MCF 10A (cell line): ENCODE data around the gene RABAC1. TPM values are rescaled to one million over a fixed set of nuclear protein-coding genes. Genes with fewer than 3 reads are reported as not detected.

Experiments
- BruUV-seq: library from RNA; stranded (reverse); fragments of 400-500 nt; replicated peaks from 2 replicates; lab custom pipeline; 2021; lab: Mats Ljungman, UMichigan
- CTCF ChIA-PET: fragments of 300-600 bp; sonication (Branson Sonifier 250); formaldehyde crosslinking; extraction: SDS; loops from one replicate; lab custom pipeline; 2021; ENCODE audit warnings: antibody characterized with exemption, inconsistent platforms; lab: Yijun Ruan, JAX
- POLR2A ChIA-PET: fragments of 300-600, 350-650 bp; sonication (Branson Sonifier 250); formaldehyde crosslinking; extraction: SDS; loops from one replicate; lab custom pipeline; 2020; ENCODE audit warnings: antibody characterized with exemption, inconsistent platforms; lab: Yijun Ruan, JAX
- DNase-seq: peaks from one replicate; pipeline ENCODE4 v3.0.0-alpha.2; 2018; ENCODE audit not compliant: unreplicated experiment
- H3K27ac Mint-ChIP-seq: one replicate; pipeline ENCODE4 v1.8.0; 2022; ENCODE audit warnings: mild to moderate bottlenecking, low read depth, mixed read lengths; ENCODE audit not compliant: unreplicated experiment
- H3K27me3 Mint-ChIP-seq: one replicate; pipeline ENCODE4 v1.8.0; 2022; ENCODE audit warnings: mixed read lengths; ENCODE audit not compliant: insufficient read depth, unreplicated experiment
- H3K36me3 Mint-ChIP-seq: one replicate; pipeline ENCODE4 v1.8.0; 2022; ENCODE audit warnings: mild to moderate bottlenecking, moderate library complexity, mixed read lengths; ENCODE audit not compliant: insufficient read depth, unreplicated experiment
- H3K4me1 Mint-ChIP-seq: one replicate; pipeline ENCODE4 v1.8.0; 2022; ENCODE audit warnings: mixed read lengths; ENCODE audit not compliant: insufficient read depth, unreplicated experiment
- H3K4me3 Mint-ChIP-seq: one replicate; pipeline ENCODE4 v1.8.0; 2022; ENCODE audit warnings: mild to moderate bottlenecking, moderate library complexity, mixed read lengths; ENCODE audit not compliant: unreplicated experiment
- H3K9me3 Mint-ChIP-seq: one replicate; pipeline ENCODE4 v1.8.0; 2022; ENCODE audit warnings: mixed read lengths; ENCODE audit not compliant: unreplicated experiment
- CTCF ChIP-seq: fragments of 200-600 bp; IDR thresholded peaks from one replicate; pipeline ENCODE4 v1.8.0; 2022; ENCODE audit warnings: antibody characterized with exemption, mild to moderate bottlenecking; ENCODE audit not compliant: unreplicated experiment
- intact Hi-C: fragments of 100-400 bp; cut with micrococcal nuclease; formaldehyde crosslinking; loops from 2 replicates; pipeline ENCODE4 v1.14.1; 2022
- total RNA-seq: library from RNA; stranded (reverse); gene quantifications from 2 replicates; pipeline ENCODE4 v1.2.3, GENCODE V29; 2022

Gene RABAC1
- total RNA-seq, 1 experiment from 2014 or later = 75.4 TPM

GRCh38 chr19:41936961-41937360 is 22.2 kb downstream of the RABAC1 start:
- POLR2A ChIA-PET = no interaction called here
- H3K4me3 Mint-ChIP-seq = no peak overlapping the region
- BruUV-seq = no TSS peak

GRCh38 chr19:41936416-41936850 is 22.7 kb downstream of the RABAC1 start:
- no peak overlapping the region for H3K27ac Mint-ChIP-seq
- H3K9me3 Mint-ChIP-seq = no peaks in the 10 kb centered on the region
- peaks cover 20% of the 10 kb centered on the region for H3K4me1 Mint-ChIP-seq
- H3K27me3 Mint-ChIP-seq = peaks cover 55% of the 10 kb centered on the region
- no peak for DNase-seq
- intact Hi-C loops = no loop called here
- BruUV-seq = no TSS peak
- ChIA-PET CTCF (interaction anchor here (0.5 to 1.6 kb wide), 10 partner anchors 11 to 1257 kb away, joined by 3 to 5 read pairs (median 3); partner anchors contain the start of genes CD79A and RPS19), POLR2A (no interaction called here)
- H3K4me3 Mint-ChIP-seq = no peak overlapping the region
- peaks cover 5% of the 10 kb centered on the region for H3K36me3 Mint-ChIP-seq
- no peak for TF ChIP-seq CTCF

More at GRCh38 chr19:41936961-41937360, 22.2 kb downstream of the RABAC1 start:
- intact Hi-C loops = no loop called here
- TF ChIP-seq CTCF = no peak
- peaks cover 20% of the 10 kb centered on the region for H3K4me1 Mint-ChIP-seq
- CTCF ChIA-PET = interaction anchor here (0.5 to 1.6 kb wide), 9 partner anchors 11 to 1256 kb away, joined by 3 to 5 read pairs (median 3); partner anchors contain the start of genes CD79A and RPS19
- H3K27ac Mint-ChIP-seq = no peak overlapping the region
- H3K9me3 Mint-ChIP-seq = no peaks in the 10 kb centered on the region
- peaks cover 60% of the 10 kb centered on the region for H3K27me3 Mint-ChIP-seq
- no peak for DNase-seq
- peaks cover 5% of the 10 kb centered on the region for H3K36me3 Mint-ChIP-seq

- TF ChIP-seq CTCF = no peak
- no peak overlapping the region for H3K27ac Mint-ChIP-seq
- H3K36me3 Mint-ChIP-seq = peaks cover 5% of the 10 kb centered on the region
- ChIA-PET CTCF (interaction anchor here (0.5 to 1.8 kb wide), 7 partner anchors 18 to 122 kb away, joined by 3 to 5 read pairs (median 3); partner anchors contain the start of gene RABAC1), POLR2A (no interaction called here)
- peaks cover 20% of the 10 kb centered on the region for H3K4me1 Mint-ChIP-seq
- no TSS peak for BruUV-seq
- H3K9me3 Mint-ChIP-seq = no peaks in the 10 kb centered on the region
- DNase-seq = no peak
- intact Hi-C loops = loop anchor here (1.0 kb wide), 1 partner anchor 49 kb away; no protein-coding TSS in a partner anchor
- H3K4me3 Mint-ChIP-seq = no peak overlapping the region
- peaks cover 52% of the 10 kb centered on the region for H3K27me3 Mint-ChIP-seq
Measured at GRCh38 chr19:41935760-41936415, 23.2 kb downstream of the RABAC1 start.

GRCh38 chr19:41934849-41935374 is 24.2 kb downstream of the RABAC1 start:
- intact Hi-C loops = loop anchor here (1.0 kb wide), 1 partner anchor 48 kb away; no protein-coding TSS in a partner anchor
- Mint-ChIP-seq H3K4me3 (no peak overlapping the region), H3K4me1 (peaks cover 20% of the 10 kb centered on the region), H3K36me3 (peaks cover 5% of the 10 kb centered on the region), H3K9me3 (no peaks in the 10 kb centered on the region), H3K27me3 (peaks cover 52% of the 10 kb centered on the region), H3K27ac (no peak overlapping the region)
- BruUV-seq = no TSS peak
- DNase-seq = peak; percentile 80
- CTCF ChIA-PET = interaction anchor here (0.5 to 1.8 kb wide), 6 partner anchors 16 to 141 kb away, joined by 3 to 5 read pairs (median 4); partner anchors contain the start of gene RABAC1
- TF ChIP-seq CTCF = peak; percentile 80
- POLR2A ChIA-PET = no interaction called here
